OCI-LY7 (cell line): Measurements from ENCODE around the gene SEZ6L2. TPM values are rescaled to one million over a fixed set of nuclear protein-coding genes. Genes with fewer than 3 reads are reported as not detected.
"Not testable (repeated sequence)": the region's sequence is repeated elsewhere in the genome, so short reads cannot be mapped to it uniquely, and the experiment has no call there.

Experiments used
- BruUV-seq: library from RNA; stranded (reverse); fragments of 400-500 nt; replicated peaks from 2 replicates; lab custom pipeline; 2021; lab: Mats Ljungman, UMichigan
- CTCF ChIA-PET: fragments of 300-600 bp; sonication (Branson Sonifier 250); formaldehyde crosslinking; loops from one replicate; lab custom pipeline; 2022; ENCODE audit warnings: antibody characterized with exemption; ENCODE audit not compliant: unreplicated experiment; lab: Charles Lee
- POLR2A ChIA-PET: fragments of 300-600 bp; sonication (Branson Sonifier 250); formaldehyde crosslinking; loops from one replicate; lab custom pipeline; 2022; ENCODE audit warnings: antibody characterized with exemption; lab: Charles Lee
- DNase-seq: peaks from one replicate; pipeline ENCODE4 v3.0.0-alpha.2; 2015; ENCODE audit warnings: low spot score
- H2AFZ ChIP-seq: fragments of 200-600 bp; sonication (generic), shearing (Covaris generic); 2 replicates; pipeline ENCODE4 v1.6.1; 2014; ENCODE audit warnings: mild to moderate bottlenecking, antibody characterized with exemption, low read length, moderate library complexity
- H3K27ac ChIP-seq: fragments of 200-600 bp; sonication (generic); 2 replicates; pipeline ENCODE4 v1.5.1; 2014; ENCODE audit warnings: mixed run types, low read depth, mild to moderate bottlenecking, moderate library complexity, low read length, inconsistent platforms; ENCODE audit not compliant: poor library complexity, severe bottlenecking
- H3K36me3 ChIP-seq: fragments of 200-600 bp; sonication (generic); 2 replicates; pipeline ENCODE4 v1.6.1; 2014; ENCODE audit warnings: mild to moderate bottlenecking, antibody characterized with exemption, low read length, moderate library complexity, mixed read lengths; ENCODE audit not compliant: insufficient read depth
- H3K4me1 ChIP-seq: fragments of 200-600 bp; sonication (generic); 2 replicates; pipeline ENCODE4 v1.5.1; 2014; ENCODE audit warnings: mild to moderate bottlenecking, low read length; ENCODE audit not compliant: insufficient read depth, poor library complexity, severe bottlenecking
- H3K4me2 ChIP-seq: fragments of 200-600 bp; sonication (generic); 2 replicates; pipeline ENCODE4 v1.6.1; 2014; ENCODE audit warnings: mild to moderate bottlenecking, low read length
- H3K4me3 ChIP-seq: fragments of 200-600 bp; sonication (generic); 2 replicates; pipeline ENCODE4 v1.5.1; 2014; ENCODE audit warnings: mild to moderate bottlenecking, low read depth, low read length; ENCODE audit not compliant: poor library complexity, severe bottlenecking
- H3K79me2 ChIP-seq: fragments of 200-600 bp; sonication (generic); 2 replicates; pipeline ENCODE4 v1.6.1; 2016; ENCODE audit warnings: low read depth, mild to moderate bottlenecking, low read length, moderate library complexity, mixed read lengths; ENCODE audit not compliant: insufficient read depth
- H3K9me2 ChIP-seq: fragments of 200-600 bp; sonication (generic); 2 replicates; pipeline ENCODE4 v1.6.1; 2016; ENCODE audit warnings: mild to moderate bottlenecking, low read length, mixed read lengths; ENCODE audit not compliant: insufficient read depth
- H3K9me3 ChIP-seq: fragments of 200-600 bp; sonication (generic); 2 replicates; pipeline ENCODE4 v1.6.1; 2014; ENCODE audit warnings: mild to moderate bottlenecking, mixed run types, low read length, mixed read lengths
- H4K20me1 ChIP-seq: fragments of 200-600 bp; sonication (generic); 2 replicates; pipeline ENCODE4 v1.6.1; 2014; ENCODE audit warnings: mild to moderate bottlenecking, antibody characterized with exemption, low read length, moderate library complexity, mixed read lengths; ENCODE audit not compliant: insufficient read depth
- CTCF ChIP-seq: fragments of 200-600 bp; sonication (generic); conservative IDR thresholded peaks from 2 replicates; pipeline ENCODE4 v1.5.1; 2014; ENCODE audit warnings: mild to moderate bottlenecking, antibody characterized with exemption, low read length, moderate library complexity, mixed read lengths
- EZH2phosphoT487 ChIP-seq: fragments of 200-600 bp; sonication (generic); IDR thresholded peaks from 2 replicates; pipeline ENCODE4 v1.6.1; 2018; ENCODE audit warnings: low read depth, borderline replicate concordance, mild to moderate bottlenecking, mixed run types, antibody characterized with exemption, low read length, moderate library complexity, mixed read lengths
- intact Hi-C: fragments of 100-400 bp; cut with micrococcal nuclease; formaldehyde crosslinking; loops from one replicate; pipeline ENCODE4 v1.10.0; 2022; ENCODE audit not compliant: unreplicated experiment
- total RNA-seq, 2 experiments: library from RNA; depleted of rRNA in 1 of 2; stranded (reverse); fragments of >200 nt in 1 of 2; shearing (Covaris generic) in 1 of 2; gene quantifications; 2 replicates each; pipeline ENCODE4 v1.2.3, GENCODE V29; 2014 to 2022

Gene SEZ6L2
- total RNA-seq, 2 experiments from 2014 or later: 0.98 to 1.0 TPM

- intact Hi-C loops: no loop called here
- no TSS peak for BruUV-seq
- H3K27ac ChIP-seq: no peak overlapping the region
- ChIA-PET POLR2A (no interaction called here), CTCF (no interaction called here)
- no peak for DNase-seq
- no peak overlapping the region for H3K4me2 ChIP-seq
- TF ChIP-seq EZH2phosphoT487 (no peak), CTCF (no peak)
- H4K20me1 ChIP-seq: no peaks in the 10 kb centered on the region
- no peaks in the 10 kb centered on the region for H3K9me3 ChIP-seq
- H3K4me3 ChIP-seq: no peak overlapping the region
- H2AFZ ChIP-seq: no peak overlapping the region
- no peaks in the 10 kb centered on the region for H3K36me3 ChIP-seq
- no peaks in the 10 kb centered on the region for H3K9me2 ChIP-seq
- H3K4me1 ChIP-seq: no peaks in the 10 kb centered on the region
- H3K79me2 ChIP-seq: no peaks in the 10 kb centered on the region
These were observed 5.8 kb downstream of the SEZ6L2 start for GRCh38 chr16:29893553-29893952.

- H3K4me1 ChIP-seq: no peaks in the 10 kb centered on the region
- TF ChIP-seq EZH2phosphoT487: no peak
- no peak for TF ChIP-seq CTCF
- no peak overlapping the region for H3K4me2 ChIP-seq
- ChIA-PET POLR2A (no interaction called here), CTCF (no interaction called here)
- intact Hi-C loops: no loop called here
- no peaks in the 10 kb centered on the region for H4K20me1 ChIP-seq
- H3K36me3 ChIP-seq: no peaks in the 10 kb centered on the region
- no peak for DNase-seq
- no peak overlapping the region for H3K4me3 ChIP-seq
- H3K9me3 ChIP-seq: no peaks in the 10 kb centered on the region
- no peak overlapping the region for H3K27ac ChIP-seq
- BruUV-seq: no TSS peak
- no peak overlapping the region for H2AFZ ChIP-seq
- no peaks in the 10 kb centered on the region for H3K79me2 ChIP-seq
- no peaks in the 10 kb centered on the region for H3K9me2 ChIP-seq
These were observed 6.9 kb downstream of the SEZ6L2 start for GRCh38 chr16:29892458-29892813.

- H2AFZ ChIP-seq: no peak overlapping the region
- no peak overlapping the region for H3K27ac ChIP-seq
- no peaks in the 10 kb centered on the region for H4K20me1 ChIP-seq
- intact Hi-C loops: no loop called here
- no peak overlapping the region for H3K4me2 ChIP-seq
- H3K79me2 ChIP-seq: no peaks in the 10 kb centered on the region
- ChIA-PET CTCF (no interaction called here), POLR2A (no interaction called here)
- DNase-seq: no peak
- no peaks in the 10 kb centered on the region for H3K4me1 ChIP-seq
- no peak overlapping the region for H3K4me3 ChIP-seq
- no peaks in the 10 kb centered on the region for H3K36me3 ChIP-seq
- no TSS peak for BruUV-seq
- no peaks in the 10 kb centered on the region for H3K9me2 ChIP-seq
- no peaks in the 10 kb centered on the region for H3K9me3 ChIP-seq
- no peak for TF ChIP-seq CTCF
- TF ChIP-seq EZH2phosphoT487: no peak
These were observed 7.6 kb downstream of the SEZ6L2 start for GRCh38 chr16:29891525-29892457.

- DNase-seq, H3K27ac ChIP-seq, H3K9me2 ChIP-seq, CTCF ChIA-PET, H3K36me3 ChIP-seq, H3K4me3 ChIP-seq, H3K79me2 ChIP-seq, H4K20me1 ChIP-seq, H3K4me1 ChIP-seq, H3K9me3 ChIP-seq, H2AFZ ChIP-seq, BruUV-seq, intact Hi-C loops, H3K4me2 ChIP-seq: not testable (repeated sequence)
- POLR2A ChIA-PET: interaction anchor here (0.6 kb wide), 1 partner anchor 9 kb away, joined by 3 read pairs; no protein-coding TSS in a partner anchor
These were observed 10.0 kb downstream of the SEZ6L2 start for GRCh38 chr16:29889372-29889771.
